CD4-positive, alpha-beta T cell treated with Interferon alpha-2 for 1 hour (primary cell): Measurements from ENCODE around the gene ACO2.
"Not testable (repeated sequence)": the region's sequence is repeated elsewhere in the genome, so short reads cannot be mapped to it uniquely, and the experiment has no call there.

Experiments
- DNase-seq, 2 donors: peaks; one replicate each; pipeline ENCODE4 v3.0.0-alpha.2; 2020 to 2022

The ACO2 gene

GRCh38 chr22:41468381-41469217, at the start of gene ACO2, which contains the start of gene PHF5A:
Gene ACO2, plus strand, starts transcription at chr22:41469117. Its CDS starts 30 bp downstream, at chr22:41469147.
Gene PHF5A, minus strand, starts transcription at chr22:41468692. Its CDS starts 39 bp downstream, at chr22:41468653.
- DNase-seq = peak; percentile 96 to 98

- DNase-seq = peak in 1 of 2 donors; percentile 64
Measured at GRCh38 chr22:41425660-41426365, 43.1 kb upstream of the ACO2 start.

GRCh38 chr22:41429232-41429950, 39.5 kb upstream of the ACO2 start:
- no peak for DNase-seq

GRCh38 chr22:41429951-41430332, 39.0 kb upstream of the ACO2 start:
- no peak for DNase-seq

- DNase-seq = no peak
Measured at GRCh38 chr22:41431656-41432055, 37.3 kb upstream of the ACO2 start.

- not testable (repeated sequence) for DNase-seq
Measured at GRCh38 chr22:41433480-41433879, 35.4 kb upstream of the ACO2 start.

GRCh38 chr22:41434361-41435003, 34.4 kb upstream of the ACO2 start:
- not testable (repeated sequence) for DNase-seq

GRCh38 chr22:41435560-41435959, 33.4 kb upstream of the ACO2 start:
- DNase-seq = no peak

GRCh38 chr22:41436322-41437113, 32.4 kb upstream of the ACO2 start:
- no peak for DNase-seq

- no peak for DNase-seq
Measured at GRCh38 chr22:41437198-41437597, 31.7 kb upstream of the ACO2 start.

- not testable (repeated sequence) for DNase-seq
Measured at GRCh38 chr22:41440511-41440910, 28.4 kb upstream of the ACO2 start.

GRCh38 chr22:41442240-41442792, 26.6 kb upstream of the ACO2 start:
- DNase-seq = no peak

GRCh38 chr22:41444360-41445128, 24.4 kb upstream of the ACO2 start:
- peak; percentile 88 to 91 for DNase-seq

GRCh38 chr22:41445129-41446056, 23.5 kb upstream of the ACO2 start:
- DNase-seq = peak in 1 of 2 donors; percentile 48

- DNase-seq = no peak
Measured at GRCh38 chr22:41446057-41446501, 22.8 kb upstream of the ACO2 start.

GRCh38 chr22:41446639-41447434, 22.1 kb upstream of the ACO2 start, which contains the start of gene TOB2:
Gene TOB2, minus strand, starts transcription at chr22:41446801. Its CDS starts 9,456 bp downstream, at chr22:41437345.
- DNase-seq = peak; percentile 93 to 96

- peak; percentile 49 to 60 for DNase-seq
Measured at GRCh38 chr22:41447435-41448188, 21.3 kb upstream of the ACO2 start.
